Stimulated activated CD4-positive, alpha-beta T cell treated with anti-CD3 and anti-CD28 coated beads, TNF-alpha, amount 100 ng/mL, for 1 hour (primary cell): ENCODE data around the gene RCAN3.
A peak's percentile ranks its signal among the peaks of the same experiment; 100 is the strongest.
"Not testable (repeated sequence)": the region's sequence is repeated elsewhere in the genome, so short reads cannot be mapped to it uniquely, and the experiment has no call there.

Source experiments
- DNase-seq, 3 donors: peaks; one replicate each; pipeline ENCODE4 v3.0.0-alpha.2; 2020; ENCODE audit warnings: low read depth in 3 of 3, low spot score in 1 of 3

Gene RCAN3

GRCh38 chr1:24508911-24509310 lies 6.3 kb downstream of the RCAN3 start:
- no peak for DNase-seq

- no peak for DNase-seq
Measured at GRCh38 chr1:24513706-24514105, 11.1 kb downstream of the RCAN3 start.

- DNase-seq: no peak
Measured at GRCh38 chr1:24514946-24515345, 12.3 kb downstream of the RCAN3 start.

- DNase-seq: not testable (repeated sequence)
Measured at GRCh38 chr1:24515671-24516209, 13.1 kb downstream of the RCAN3 start.

GRCh38 chr1:24516506-24516905 lies 13.9 kb downstream of the RCAN3 start:
- no peak for DNase-seq

GRCh38 chr1:24517898-24518297 lies 15.3 kb downstream of the RCAN3 start:
- no peak for DNase-seq

- DNase-seq: not testable (repeated sequence)
Measured at GRCh38 chr1:24520282-24520681, 17.6 kb downstream of the RCAN3 start.

- no peak for DNase-seq
Measured at GRCh38 chr1:24525606-24526005, 23.0 kb downstream of the RCAN3 start.

- no peak for DNase-seq
Measured at GRCh38 chr1:24526045-24526444, 23.4 kb downstream of the RCAN3 start.

- DNase-seq: no peak
Measured at GRCh38 chr1:24526940-24527542, 24.4 kb downstream of the RCAN3 start.

- no peak for DNase-seq
Measured at GRCh38 chr1:24528744-24529143, 26.1 kb downstream of the RCAN3 start.

GRCh38 chr1:24529292-24529691 lies 26.7 kb downstream of the RCAN3 start:
- not testable (repeated sequence) for DNase-seq

- DNase-seq: peak; percentile 43 to 48 (median 47)
Measured at GRCh38 chr1:24535021-24535424, 32.4 kb downstream of the RCAN3 start.

- no peak for DNase-seq
Measured at GRCh38 chr1:24535778-24536177, 33.1 kb downstream of the RCAN3 start.

- DNase-seq: peak in 2 of 3 donors; percentile 32 to 45
Measured at GRCh38 chr1:24536391-24536840, 33.8 kb downstream of the RCAN3 start.

- DNase-seq: no peak
Measured at GRCh38 chr1:24540051-24540905, 37.6 kb downstream of the RCAN3 start.

- no peak for DNase-seq
Measured at GRCh38 chr1:24540906-24541710, 38.5 kb downstream of the RCAN3 start.

- DNase-seq: no peak
Measured at GRCh38 chr1:24541711-24542346, 39.2 kb downstream of the RCAN3 start.

GRCh38 chr1:24544239-24544638 lies 41.6 kb downstream of the RCAN3 start:
- DNase-seq: no peak

GRCh38 chr1:24545662-24546061 lies 43.0 kb downstream of the RCAN3 start:
- no peak for DNase-seq

- no peak for DNase-seq
Measured at GRCh38 chr1:24547195-24547594, 44.6 kb downstream of the RCAN3 start.
